ENCODE measurements around the gene LRRC47.

DNA sequence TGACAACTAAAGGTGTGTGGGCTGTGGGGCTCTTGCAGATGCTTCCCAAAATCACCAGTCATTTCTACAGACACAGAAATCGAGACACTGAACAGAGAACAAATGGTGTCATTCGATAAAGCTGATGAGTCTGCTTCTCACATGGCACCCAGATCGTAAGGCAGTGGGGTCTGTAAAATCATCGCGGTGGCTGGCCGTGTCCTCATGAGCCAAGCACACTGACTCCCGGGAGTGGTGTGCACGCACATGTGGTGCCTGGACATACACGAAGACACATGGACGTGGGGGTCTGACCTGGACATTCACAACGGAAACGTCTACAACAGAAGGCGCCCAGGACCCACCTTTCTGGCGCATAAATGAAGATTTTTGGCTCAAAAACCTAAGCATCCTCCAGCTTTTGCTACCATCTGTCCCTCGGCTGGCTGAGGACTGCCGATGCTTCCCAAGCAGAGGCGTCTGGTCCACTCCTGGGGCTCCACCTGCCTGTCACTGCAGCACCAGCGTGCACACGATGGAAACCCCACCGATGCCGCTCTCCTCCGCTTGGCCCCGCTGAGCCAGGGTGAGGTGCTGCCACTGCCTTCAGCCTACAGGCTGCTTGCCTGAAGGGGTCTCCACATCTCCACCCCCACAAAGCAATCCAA lies 16.9 kb downstream of the LRRC47 start:
- TF ChIP-seq, protein P1, sequence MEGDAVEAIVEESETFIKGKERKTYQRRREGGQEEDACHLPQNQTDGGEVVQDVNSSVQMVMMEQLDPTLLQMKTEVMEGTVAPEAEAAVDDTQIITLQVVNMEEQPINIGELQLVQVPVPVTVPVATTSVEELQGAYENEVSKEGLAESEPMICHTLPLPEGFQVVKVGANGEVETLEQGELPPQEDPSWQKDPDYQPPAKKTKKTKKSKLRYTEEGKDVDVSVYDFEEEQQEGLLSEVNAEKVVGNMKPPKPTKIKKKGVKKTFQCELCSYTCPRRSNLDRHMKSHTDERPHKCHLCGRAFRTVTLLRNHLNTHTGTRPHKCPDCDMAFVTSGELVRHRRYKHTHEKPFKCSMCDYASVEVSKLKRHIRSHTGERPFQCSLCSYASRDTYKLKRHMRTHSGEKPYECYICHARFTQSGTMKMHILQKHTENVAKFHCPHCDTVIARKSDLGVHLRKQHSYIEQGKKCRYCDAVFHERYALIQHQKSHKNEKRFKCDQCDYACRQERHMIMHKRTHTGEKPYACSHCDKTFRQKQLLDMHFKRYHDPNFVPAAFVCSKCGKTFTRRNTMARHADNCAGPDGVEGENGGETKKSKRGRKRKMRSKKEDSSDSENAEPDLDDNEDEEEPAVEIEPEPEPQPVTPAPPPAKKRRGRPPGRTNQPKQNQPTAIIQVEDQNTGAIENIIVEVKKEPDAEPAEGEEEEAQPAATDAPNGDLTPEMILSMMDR (IDR thresholded peaks at IDR 0.05 in 4 of 5, conservative IDR thresholded peaks at IDR 0.05 in 1 of 5): no peak
- no peak for TF ChIP-seq POLR2A (IDR thresholded peaks at IDR 0.05)

Data from gastrocnemius medialis (tissue), 4 donors.